ENCODE measurements around the gene SEC24B.

- no peak for TF ChIP-seq CTCF (IDR thresholded peaks at IDR 0.05)
- no peak for TF ChIP-seq POLR2A (IDR thresholded peaks at IDR 0.05)
These were observed 60.9 kb downstream of the SEC24B start for GRCh38 chr4:109494563-109494962.

Measured in esophagus squamous epithelium (tissue), 4 donors.